Measurements from ENCODE around the gene PELI2. TPM values are rescaled to one million over a fixed set of nuclear protein-coding genes. Genes with fewer than 3 reads are reported as not detected.
A peak's percentile ranks its signal among the peaks of the same experiment; 100 is the strongest.

Gene PELI2
- total RNA-seq, 1 donor from 2014 or later: 2.3 TPM

DNA sequence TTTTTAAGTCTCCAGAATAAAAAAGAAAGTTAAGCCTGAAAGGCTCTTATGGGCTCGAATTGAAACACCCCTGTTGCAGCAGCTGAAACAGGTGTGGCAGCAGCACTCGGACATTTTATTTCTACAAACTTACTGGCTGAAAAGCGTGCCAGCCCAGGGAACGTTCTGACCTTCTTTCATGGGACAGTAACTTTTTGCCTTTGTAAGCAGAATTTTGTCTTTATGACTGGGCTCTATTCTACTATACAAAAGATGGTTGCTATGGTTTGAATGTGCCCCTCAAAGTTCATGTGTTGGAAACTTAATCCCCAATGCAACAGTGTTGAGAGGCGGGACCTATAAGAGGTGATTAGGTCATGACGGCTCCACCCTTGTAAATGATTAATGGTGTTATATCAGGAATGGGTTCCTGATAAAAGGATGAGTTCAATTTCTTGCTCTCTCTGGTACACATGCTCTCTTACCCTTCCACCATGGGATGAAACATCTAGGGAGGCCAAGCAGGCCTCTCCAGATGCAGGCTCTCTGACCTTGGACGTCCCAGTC is 52.7 kb downstream of the PELI2 start:
- peaks cover 18% of the 10 kb centered on the region for H3K9me3 Mint-ChIP-seq
- no peak overlapping the region for H3K4me3 Mint-ChIP-seq (ENCODE audit: low read depth)
- no peak overlapping the region for H3K27ac Mint-ChIP-seq
- peaks cover 3% of the 10 kb centered on the region for H3K27me3 Mint-ChIP-seq (ENCODE audit: low read depth)
- peaks cover 24% of the 10 kb centered on the region for H3K4me1 Mint-ChIP-seq (ENCODE audit: low read depth)
- peaks cover 4% of the 10 kb centered on the region for H3K36me3 Mint-ChIP-seq (ENCODE audit: low read depth)
- no peak for DNase-seq (ENCODE audit: low spot score)
- intact Hi-C loops (cut with micrococcal nuclease): loop anchor here (10.0 kb wide), 1 partner anchor 166 kb away; no protein-coding TSS in a partner anchor

- Mint-ChIP-seq H3K4me1 (ENCODE audit: low read depth) (peaks cover 24% of the 10 kb centered on the region), H3K27me3 (ENCODE audit: low read depth) (peaks cover 3% of the 10 kb centered on the region), H3K27ac (peak overlapping the region; percentile 78), H3K4me3 (ENCODE audit: low read depth) (no peak overlapping the region), H3K9me3 (peaks cover 6% of the 10 kb centered on the region), H3K36me3 (ENCODE audit: low read depth) (peaks cover 4% of the 10 kb centered on the region)
- no peak for DNase-seq (ENCODE audit: low spot score)
- intact Hi-C loops (cut with micrococcal nuclease): loop anchor here (2.0 to 10.0 kb wide), 2 partner anchors 41 to 167 kb away; no protein-coding TSS in a partner anchor
Observed at GRCh38 chr14:56172074-56172473, 53.9 kb downstream of the PELI2 start.

GRCh38 chr14:56172571-56172971 is 54.4 kb downstream of the PELI2 start:
- Mint-ChIP-seq H3K27me3 (ENCODE audit: low read depth) (no peaks in the 10 kb centered on the region), H3K4me3 (ENCODE audit: low read depth) (no peak overlapping the region), H3K36me3 (ENCODE audit: low read depth) (peaks cover 1% of the 10 kb centered on the region), H3K4me1 (ENCODE audit: low read depth) (peaks cover 24% of the 10 kb centered on the region), H3K9me3 (peaks cover 1% of the 10 kb centered on the region), H3K27ac (peak overlapping the region; percentile 78)
- DNase-seq (ENCODE audit: low spot score): no peak
- intact Hi-C loops (cut with micrococcal nuclease): loop anchor here (2.0 to 10.0 kb wide), 2 partner anchors 42 to 168 kb away; no protein-coding TSS in a partner anchor

DNA sequence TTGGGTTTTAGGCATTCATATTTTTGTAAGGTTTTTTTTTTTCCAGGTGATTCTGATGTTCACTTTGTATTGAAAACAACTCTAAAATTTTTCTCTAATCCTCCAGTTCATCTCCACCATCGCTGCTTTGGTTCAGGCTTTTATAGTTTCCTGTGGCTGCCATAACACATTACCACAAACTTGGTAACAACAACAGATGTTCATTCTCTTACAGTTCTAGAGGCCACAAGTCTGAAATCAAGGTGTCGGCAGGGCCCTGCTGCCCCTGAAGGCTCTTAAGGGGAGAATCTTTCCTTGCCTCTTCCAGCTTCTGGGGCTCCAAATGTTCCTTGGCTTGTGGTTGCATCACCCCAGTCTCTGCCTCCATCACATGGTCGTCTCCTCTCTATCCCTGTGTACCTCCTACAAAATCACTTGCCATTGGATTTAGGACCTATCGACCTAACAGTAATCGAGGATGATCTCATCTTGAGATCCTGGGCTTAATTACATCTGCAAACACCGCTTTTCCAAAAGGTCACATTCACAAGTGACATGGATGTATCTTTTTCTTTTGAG is 55.2 kb downstream of the PELI2 start:
- Mint-ChIP-seq H3K4me1 (ENCODE audit: low read depth) (peaks cover 24% of the 10 kb centered on the region), H3K36me3 (ENCODE audit: low read depth) (no peaks in the 10 kb centered on the region), H3K9me3 (no peaks in the 10 kb centered on the region), H3K4me3 (ENCODE audit: low read depth) (no peak overlapping the region), H3K27me3 (ENCODE audit: low read depth) (no peaks in the 10 kb centered on the region), H3K27ac (peak overlapping the region; percentile 65)
- DNase-seq (ENCODE audit: low spot score): no peak
- intact Hi-C loops (cut with micrococcal nuclease): loop anchor here (2.0 to 10.0 kb wide), 2 partner anchors 43 to 169 kb away; no protein-coding TSS in a partner anchor

GRCh38 chr14:56175773-56176172 is 57.6 kb downstream of the PELI2 start:
- H3K27ac Mint-ChIP-seq: no peak overlapping the region
- intact Hi-C loops (cut with micrococcal nuclease): loop anchor here (10.0 kb wide), 1 partner anchor 171 kb away; no protein-coding TSS in a partner anchor

GRCh38 chr14:56176530-56176929 is 58.3 kb downstream of the PELI2 start:
- Mint-ChIP-seq H3K4me3 (ENCODE audit: low read depth) (no peak overlapping the region), H3K4me1 (ENCODE audit: low read depth) (peaks cover 22% of the 10 kb centered on the region), H3K36me3 (ENCODE audit: low read depth) (no peaks in the 10 kb centered on the region), H3K27me3 (ENCODE audit: low read depth) (no peaks in the 10 kb centered on the region), H3K9me3 (no peaks in the 10 kb centered on the region), H3K27ac (no peak overlapping the region)
- no peak for DNase-seq (ENCODE audit: low spot score)
- intact Hi-C loops (cut with micrococcal nuclease): loop anchor here (10.0 kb wide), 1 partner anchor 172 kb away; no protein-coding TSS in a partner anchor

More at GRCh38 chr14:56175773-56176172, 57.6 kb downstream of the PELI2 start:
- no peaks in the 10 kb centered on the region for H3K9me3 Mint-ChIP-seq
- DNase-seq (ENCODE audit: low spot score): no peak
- H3K4me3 Mint-ChIP-seq (ENCODE audit: low read depth): no peak overlapping the region
- no peaks in the 10 kb centered on the region for H3K36me3 Mint-ChIP-seq (ENCODE audit: low read depth)
- peaks cover 24% of the 10 kb centered on the region for H3K4me1 Mint-ChIP-seq (ENCODE audit: low read depth)
- no peaks in the 10 kb centered on the region for H3K27me3 Mint-ChIP-seq (ENCODE audit: low read depth)

DNA sequence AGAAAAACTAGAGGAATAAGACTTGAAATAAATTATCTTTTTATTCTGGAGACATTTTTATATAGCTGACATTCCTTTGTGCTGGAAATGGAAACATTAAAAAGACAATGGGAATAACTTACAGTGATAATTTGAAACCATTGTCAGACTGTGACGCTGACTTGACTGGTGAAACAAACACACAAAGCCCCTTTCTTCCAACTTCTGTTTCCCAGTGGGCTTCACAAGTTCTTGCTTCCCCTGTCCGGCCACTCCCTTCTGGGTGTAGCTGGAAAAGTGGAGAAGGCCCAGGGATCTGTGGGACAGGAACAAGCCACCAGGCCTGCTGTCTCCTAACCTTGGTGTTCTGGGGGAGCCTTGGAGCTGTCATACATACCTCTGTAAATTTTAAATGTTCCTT is 58.8 kb downstream of the PELI2 start:
- no peaks in the 10 kb centered on the region for H3K36me3 Mint-ChIP-seq (ENCODE audit: low read depth)
- intact Hi-C loops (cut with micrococcal nuclease): loop anchor here (10.0 kb wide), 1 partner anchor 172 kb away; no protein-coding TSS in a partner anchor

GRCh38 chr14:56180754-56181542 is 62.7 kb downstream of the PELI2 start:
- no peaks in the 10 kb centered on the region for H3K9me3 Mint-ChIP-seq
- H3K27me3 Mint-ChIP-seq (ENCODE audit: low read depth): no peaks in the 10 kb centered on the region
- no peak overlapping the region for H3K27ac Mint-ChIP-seq
- H3K36me3 Mint-ChIP-seq (ENCODE audit: low read depth): no peaks in the 10 kb centered on the region
- intact Hi-C loops (cut with micrococcal nuclease): no loop called here
- no peak overlapping the region for H3K4me3 Mint-ChIP-seq (ENCODE audit: low read depth)
- H3K4me1 Mint-ChIP-seq (ENCODE audit: low read depth): no peaks in the 10 kb centered on the region
- no peak for DNase-seq (ENCODE audit: low spot score)

More for the DNA sequence above, 58.8 kb downstream of the PELI2 start:
- DNase-seq (ENCODE audit: low spot score): no peak
- H3K4me3 Mint-ChIP-seq (ENCODE audit: low read depth): no peak overlapping the region
- H3K9me3 Mint-ChIP-seq: no peaks in the 10 kb centered on the region
- no peak overlapping the region for H3K27ac Mint-ChIP-seq
- H3K27me3 Mint-ChIP-seq (ENCODE audit: low read depth): no peaks in the 10 kb centered on the region
- peaks cover 18% of the 10 kb centered on the region for H3K4me1 Mint-ChIP-seq (ENCODE audit: low read depth)

DNA sequence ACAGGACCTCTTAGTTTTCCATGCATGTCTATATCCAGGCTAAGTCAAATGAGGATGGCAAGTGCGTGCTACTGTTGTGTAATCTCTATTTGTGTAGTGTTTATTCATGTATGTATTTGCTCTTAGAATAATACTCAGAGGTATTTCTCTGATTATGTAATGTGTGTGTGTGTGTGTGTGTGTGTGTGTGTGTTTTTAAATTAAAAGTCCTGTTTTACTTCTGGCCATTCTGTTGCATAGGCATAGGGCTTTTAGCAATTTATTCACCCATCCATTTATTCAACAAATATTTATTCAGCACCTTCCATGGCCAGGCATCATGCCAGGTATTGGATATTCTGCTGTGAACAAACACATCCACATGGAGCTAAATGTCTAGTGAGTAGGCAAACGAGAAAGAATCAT is 63.5 kb downstream of the PELI2 start:
- Mint-ChIP-seq H3K4me1 (ENCODE audit: low read depth) (no peaks in the 10 kb centered on the region), H3K36me3 (ENCODE audit: low read depth) (no peaks in the 10 kb centered on the region), H3K27ac (no peak overlapping the region), H3K9me3 (no peaks in the 10 kb centered on the region), H3K4me3 (ENCODE audit: low read depth) (no peak overlapping the region), H3K27me3 (ENCODE audit: low read depth) (no peaks in the 10 kb centered on the region)
- intact Hi-C loops (cut with micrococcal nuclease): no loop called here
- DNase-seq (ENCODE audit: low spot score): no peak

GRCh38 chr14:56182410-56182809 is 64.2 kb downstream of the PELI2 start:
- Mint-ChIP-seq H3K4me3 (ENCODE audit: low read depth) (no peak overlapping the region), H3K9me3 (no peaks in the 10 kb centered on the region), H3K27me3 (ENCODE audit: low read depth) (no peaks in the 10 kb centered on the region), H3K27ac (no peak overlapping the region), H3K4me1 (ENCODE audit: low read depth) (no peaks in the 10 kb centered on the region), H3K36me3 (ENCODE audit: low read depth) (no peaks in the 10 kb centered on the region)
- no peak for DNase-seq (ENCODE audit: low spot score)
- intact Hi-C loops (cut with micrococcal nuclease): no loop called here

DNA sequence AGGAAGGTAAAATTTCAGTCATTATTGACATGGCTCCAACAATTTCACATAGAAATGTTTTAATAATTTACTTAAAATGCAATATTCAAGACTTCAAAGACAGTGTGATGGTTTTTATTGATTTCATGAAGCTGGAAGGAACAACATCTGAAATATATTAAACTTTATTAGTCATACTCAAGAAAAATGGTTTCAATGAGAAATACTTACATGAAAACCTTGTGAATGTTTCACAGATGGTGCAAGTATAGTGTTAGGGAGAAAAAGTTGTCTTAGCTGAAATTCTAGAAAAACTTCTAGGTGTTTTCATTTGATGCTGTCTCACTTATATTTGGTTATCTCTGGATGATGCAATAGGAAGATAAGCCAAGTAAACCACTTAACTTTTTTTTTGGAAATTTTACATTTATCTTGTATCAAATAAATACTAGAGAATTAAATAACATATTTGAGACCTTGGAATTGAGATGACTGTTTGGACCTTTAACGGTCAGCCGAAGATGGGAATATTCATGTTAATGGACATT is 65.5 kb downstream of the PELI2 start:
- intact Hi-C loops (cut with micrococcal nuclease): no loop called here
- Mint-ChIP-seq H3K27ac (no peak overlapping the region), H3K4me1 (ENCODE audit: low read depth) (no peaks in the 10 kb centered on the region), H3K4me3 (ENCODE audit: low read depth) (no peak overlapping the region), H3K9me3 (no peaks in the 10 kb centered on the region), H3K27me3 (ENCODE audit: low read depth) (no peaks in the 10 kb centered on the region), H3K36me3 (ENCODE audit: low read depth) (no peaks in the 10 kb centered on the region)
- no peak for DNase-seq (ENCODE audit: low spot score)

DNA sequence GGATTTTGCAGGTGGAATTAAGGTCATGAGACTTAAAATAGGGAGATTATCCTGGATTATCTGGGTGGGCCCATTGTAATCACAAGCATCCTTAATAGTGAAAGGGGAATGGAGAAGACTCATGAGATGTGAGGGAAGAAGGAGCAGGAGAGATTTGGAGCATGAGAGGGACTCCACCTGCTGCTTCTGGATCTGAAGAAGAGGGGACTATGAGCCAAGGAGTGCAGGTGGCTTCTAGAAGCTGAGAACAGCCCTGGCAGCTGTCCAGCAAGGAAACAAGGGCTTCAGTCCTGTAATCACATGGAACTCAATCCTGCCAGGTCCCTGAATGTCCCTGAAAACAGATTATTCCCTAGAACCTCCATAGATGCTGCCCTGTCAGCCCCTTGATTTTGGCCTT is 67.8 kb downstream of the PELI2 start:
- Mint-ChIP-seq H3K27me3 (ENCODE audit: low read depth) (no peaks in the 10 kb centered on the region), H3K4me3 (ENCODE audit: low read depth) (no peak overlapping the region), H3K4me1 (ENCODE audit: low read depth) (no peaks in the 10 kb centered on the region), H3K9me3 (no peaks in the 10 kb centered on the region), H3K36me3 (ENCODE audit: low read depth) (no peaks in the 10 kb centered on the region), H3K27ac (no peak overlapping the region)
- intact Hi-C loops (cut with micrococcal nuclease): no loop called here
- no peak for DNase-seq (ENCODE audit: low spot score)

DNA sequence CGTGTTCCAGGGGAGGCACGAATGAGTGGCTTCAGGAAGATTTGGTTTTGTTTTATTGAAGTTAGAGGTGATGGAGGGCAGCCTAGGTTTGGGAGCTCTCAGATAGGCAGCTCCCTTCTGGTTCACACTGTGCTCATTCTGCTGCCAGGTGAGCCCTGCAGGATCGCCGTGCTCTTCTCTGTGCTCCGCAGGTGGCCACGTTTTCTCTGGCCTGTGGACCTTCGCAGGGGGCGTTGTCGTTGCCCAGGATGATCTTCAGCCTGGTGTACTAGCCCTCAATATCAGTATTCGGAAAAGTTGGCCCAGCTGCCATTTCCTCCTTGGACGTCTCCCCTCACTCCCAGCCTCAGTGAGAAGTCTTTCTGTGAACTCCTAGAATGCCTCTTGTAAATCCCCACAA is 69.5 kb downstream of the PELI2 start:
- no peaks in the 10 kb centered on the region for H3K27me3 Mint-ChIP-seq (ENCODE audit: low read depth)
- no peak overlapping the region for H3K4me3 Mint-ChIP-seq (ENCODE audit: low read depth)
- no peaks in the 10 kb centered on the region for H3K4me1 Mint-ChIP-seq (ENCODE audit: low read depth)
- intact Hi-C loops (cut with micrococcal nuclease): no loop called here
- H3K27ac Mint-ChIP-seq: no peak overlapping the region
- H3K9me3 Mint-ChIP-seq: no peaks in the 10 kb centered on the region
- H3K36me3 Mint-ChIP-seq (ENCODE audit: low read depth): no peaks in the 10 kb centered on the region
- DNase-seq (ENCODE audit: low spot score): no peak
